IMR-90 (cell line): Measurements from ENCODE around the gene PDLIM5. TPM values are rescaled to one million over a fixed set of nuclear protein-coding genes. Genes with fewer than 3 reads are reported as not detected.

Experiments
- ATAC-seq: fragments of 200-7000 bp; cut with Tn5 transposase; 2 replicates; pipeline ENCODE4 v1.9.1; 2020; ENCODE audit warnings: low read depth, mild to moderate bottlenecking, moderate library complexity
- BruUV-seq: library from RNA; stranded (reverse); fragments of 400-500 nt; replicated peaks from 2 replicates; lab custom pipeline; 2021; lab: Mats Ljungman, UMichigan
- CTCF ChIA-PET: fragments of 300-600 bp; formaldehyde crosslinking; extraction: SDS; loops from one replicate; lab custom pipeline; 2021; ENCODE audit warnings: antibody characterized with exemption; lab: Yijun Ruan, JAX
- POLR2A ChIA-PET: fragments of 300-600 bp; sonication (Branson Sonifier 250); formaldehyde crosslinking; loops from one replicate; lab custom pipeline; 2022; ENCODE audit warnings: antibody characterized with exemption; ENCODE audit not compliant: unreplicated experiment; lab: Charles Lee
- DNase-seq: peaks from one replicate; pipeline ENCODE4 v3.0.0; 2013
- H2AFZ ChIP-seq: replicated peaks from 2 replicates; pipeline ENCODE3; 2013; ENCODE audit warnings: low read length, mild to moderate bottlenecking; ENCODE audit not compliant: poor library complexity
- H2AK5ac ChIP-seq: 2 replicates; pipeline ENCODE4 v1.6.1; 2013; ENCODE audit warnings: low read depth, low read length, inconsistent platforms
- H2AK9ac ChIP-seq: replicated peaks from 2 replicates; pipeline ENCODE3; 2013; ENCODE audit warnings: mild to moderate bottlenecking, low read depth, low read length, moderate library complexity; ENCODE audit not compliant: poor library complexity
- H2BK120ac ChIP-seq: 2 replicates; pipeline ENCODE4 v1.6.1; 2013; ENCODE audit warnings: low read depth, low read length, inconsistent platforms
- H2BK15ac ChIP-seq: 3 replicates; pipeline ENCODE4 v1.6.1; 2013; ENCODE audit warnings: low read depth, low read length, inconsistent platforms
- H2BK20ac ChIP-seq: 2 replicates; pipeline ENCODE4 v1.6.1; 2013; ENCODE audit warnings: low read depth, mild to moderate bottlenecking, inconsistent platforms, low read length, moderate library complexity
- H2BK5ac ChIP-seq: 2 replicates; pipeline ENCODE4 v1.6.1; 2013; ENCODE audit warnings: mild to moderate bottlenecking, low read depth, low read length, inconsistent platforms; ENCODE audit not compliant: poor library complexity, severe bottlenecking
- H3K14ac ChIP-seq: replicated peaks from 2 replicates; pipeline ENCODE4 v1.6.1; 2013; ENCODE audit warnings: low read depth, low read length, inconsistent platforms
- H3K18ac ChIP-seq: 2 replicates; pipeline ENCODE4 v1.6.1; 2013; ENCODE audit warnings: low read depth, low read length, control low read depth
- H3K23ac ChIP-seq: 2 replicates; pipeline ENCODE4 v1.6.1; 2013; ENCODE audit warnings: low read depth, low read length, inconsistent platforms
- H3K27ac ChIP-seq: 2 replicates; pipeline ENCODE4 v1.5.1; 2013; ENCODE audit warnings: mild to moderate bottlenecking, control low read depth, low read length; ENCODE audit not compliant: insufficient read depth
- H3K27me3 ChIP-seq: 2 replicates; pipeline ENCODE4 v1.6.1; 2013; ENCODE audit warnings: low read length; ENCODE audit not compliant: control insufficient read depth, insufficient read depth
- H3K36me3 ChIP-seq: 2 replicates; pipeline ENCODE4 v1.6.1; 2013; ENCODE audit warnings: low read length, mixed read lengths; ENCODE audit not compliant: control insufficient read depth, insufficient read depth
- H3K4ac ChIP-seq: 2 replicates; pipeline ENCODE4 v1.6.1; 2013; ENCODE audit warnings: low read depth, low read length, inconsistent platforms
- H3K4me1 ChIP-seq: 2 replicates; pipeline ENCODE4 v1.6.1; 2013; ENCODE audit warnings: low read length, mixed read lengths; ENCODE audit not compliant: control insufficient read depth, insufficient read depth
- H3K4me2 ChIP-seq: 2 replicates; pipeline ENCODE4 v1.6.1; 2013; ENCODE audit warnings: low read depth, mild to moderate bottlenecking, control low read depth, low read length, moderate library complexity
- H3K4me3 ChIP-seq: 2 replicates; pipeline ENCODE4 v1.5.1; 2013; ENCODE audit warnings: low read depth, mild to moderate bottlenecking, control low read depth, low read length, moderate library complexity; ENCODE audit not compliant: insufficient read depth
- H3K56ac ChIP-seq: 2 replicates; pipeline ENCODE4 v1.6.1; 2013; ENCODE audit warnings: low read length, inconsistent platforms; ENCODE audit not compliant: insufficient read depth; ENCODE audit errors: extremely low read depth
- H3K79me1 ChIP-seq, 2 experiments: 2 replicates each; pipeline ENCODE4 v1.6.1; 2013; ENCODE audit warnings: low read length in 2 of 2, inconsistent platforms in 1 of 2, low read depth in 1 of 2
- H3K9ac ChIP-seq: 2 replicates; pipeline ENCODE4 v1.6.1; 2013; ENCODE audit warnings: low read depth, low read length, control low read depth
- H3K9me1 ChIP-seq: 2 replicates; pipeline ENCODE4 v1.6.1; 2013; ENCODE audit warnings: low read length, inconsistent platforms; ENCODE audit not compliant: insufficient read depth
- H3K9me3 ChIP-seq: 2 replicates; pipeline ENCODE4 v1.6.1; 2013; ENCODE audit warnings: low read length; ENCODE audit not compliant: control insufficient read depth, insufficient read depth
- H4K20me1 ChIP-seq: 2 replicates; pipeline ENCODE4 v1.6.1; 2013; ENCODE audit warnings: low read length, inconsistent platforms; ENCODE audit not compliant: insufficient read depth
- H4K5ac ChIP-seq: 2 replicates; pipeline ENCODE4 v1.6.1; 2013; ENCODE audit warnings: mild to moderate bottlenecking, low read depth, low read length, control low read depth
- H4K8ac ChIP-seq, 2 experiments: 2 replicates each; pipeline ENCODE4 v1.6.1; 2013; ENCODE audit warnings: low read depth in 2 of 2, low read length in 2 of 2, control low read depth in 1 of 2, inconsistent platforms in 1 of 2
- H4K91ac ChIP-seq: 2 replicates; pipeline ENCODE4 v1.6.1; 2013; ENCODE audit warnings: low read depth, low read length, inconsistent platforms; ENCODE audit not compliant: insufficient read depth
- BHLHE40 ChIP-seq: fragments of 150-350 bp; IDR thresholded peaks from 2 replicates; pipeline ENCODE4 v1.6.1; 2016; ENCODE audit warnings: mild to moderate bottlenecking, low read depth, low read length
- CEBPB ChIP-seq: IDR thresholded peaks from 2 replicates; pipeline ENCODE4 v1.6.1; 2012; ENCODE audit warnings: low read depth, low read length, improper control_type of control experiment
- CHD1 ChIP-seq: IDR thresholded peaks from 2 replicates; pipeline ENCODE4 v1.6.1; 2012; ENCODE audit warnings: low read depth, low read length, improper control_type of control experiment
- CTCF ChIP-seq: conservative IDR thresholded peaks from 2 replicates; pipeline ENCODE4 v1.5.1; 2012; ENCODE audit warnings: mild to moderate bottlenecking, low read depth, low read length, improper control_type of control experiment
- ELK1 ChIP-seq: fragments of 150-350 bp; IDR thresholded peaks from 2 replicates; pipeline ENCODE4 v1.6.1; 2016; ENCODE audit warnings: low read depth, mild to moderate bottlenecking, low read length, moderate library complexity, borderline replicate concordance
- FOS ChIP-seq: fragments of 150-350 bp; IDR thresholded peaks from 2 replicates; pipeline ENCODE4 v1.6.1; 2016; ENCODE audit warnings: low read depth, low read length
- MAFK ChIP-seq: IDR thresholded peaks from 2 replicates; pipeline ENCODE4 v1.6.1; 2012; ENCODE audit warnings: low read depth, low read length, improper control_type of control experiment
- MAZ ChIP-seq: IDR thresholded peaks from 2 replicates; pipeline ENCODE4 v1.6.1; 2012; ENCODE audit warnings: low read depth, mild to moderate bottlenecking, low read length, improper control_type of control experiment, moderate library complexity, borderline replicate concordance
- MXI1 ChIP-seq: IDR thresholded peaks from 2 replicates; pipeline ENCODE4 v1.6.1; 2012; ENCODE audit warnings: low read depth, mild to moderate bottlenecking, low read length, moderate library complexity, borderline replicate concordance
- NFE2L2 ChIP-seq: fragments of 150-350 bp; IDR thresholded peaks from 2 replicates; pipeline ENCODE4 v1.6.1; 2016; ENCODE audit warnings: low read depth, mild to moderate bottlenecking, low read length
- POLR2A ChIP-seq: IDR thresholded peaks from 2 replicates; pipeline ENCODE4 v1.6.1; 2012; ENCODE audit warnings: mild to moderate bottlenecking, low read depth, low read length
- RAD21 ChIP-seq: IDR thresholded peaks from 2 replicates; pipeline ENCODE4 v1.6.1; 2012; ENCODE audit warnings: low read length, improper control_type of control experiment
- RCOR1 ChIP-seq: IDR thresholded peaks from 2 replicates; pipeline ENCODE4 v1.6.1; 2012; ENCODE audit warnings: mild to moderate bottlenecking, low read length, improper control_type of control experiment; ENCODE audit not compliant: insufficient replicate concordance
- RFX5 ChIP-seq: IDR thresholded peaks from 2 replicates; pipeline ENCODE4 v1.8.0; 2012; ENCODE audit warnings: low read depth, mild to moderate bottlenecking, low read length, moderate library complexity
- SMC3 ChIP-seq: fragments of 150-350 bp; IDR thresholded peaks from 2 replicates; pipeline ENCODE4 v1.6.1; 2016; ENCODE audit warnings: low read depth, mild to moderate bottlenecking, antibody characterized with exemption, low read length, moderate library complexity
- USF2 ChIP-seq: fragments of 150-350 bp; IDR thresholded peaks from 2 replicates; pipeline ENCODE4 v1.6.1; 2017; ENCODE audit warnings: mild to moderate bottlenecking, antibody characterized with exemption, low read length, low read depth
- WGBS, 2 experiments: methylation state at CpG; one replicate each; pipeline versions ENCODE4 v1.1.5 to v1.1.7; 2013; ENCODE audit warnings: missing lambda C conversion rate in 2 of 2; ENCODE audit not compliant: insufficient read length in 1 of 2; ENCODE audit errors: extremely low coverage in 2 of 2; 5-methylcytosine and 5-hydroxymethylcytosine counted together
- dilution Hi-C: fragments of 300-500 bp; cut with HindIII; formaldehyde crosslinking; loops from one replicate; pipeline ENCODE4 v1.14.3; 2018; ENCODE audit warnings: low sequenced_read_pairs; ENCODE audit not compliant: unreplicated experiment
- in situ Hi-C: fragments of 300-500 bp; cut with MboI; formaldehyde crosslinking; loops from 3 replicates; pipeline ENCODE4 v1.14.3; 2019; ENCODE audit warnings: low sequenced_read_pairs, inconsistent platforms, mixed read lengths
- intact Hi-C: fragments of 100-400 bp; cut with micrococcal nuclease; formaldehyde crosslinking; loops from 2 replicates; pipeline ENCODE4 v1.10.0; 2022
- polyA plus RNA-seq, 3 experiments: library from polyadenylated mRNA; depleted of rRNA; stranded (reverse); fragments of >200 nt; gene quantifications; 2 replicates each; pipeline ENCODE4 v1.2.3, GENCODE V29; 2012; ENCODE audit warnings: low replicate concordance in 1 of 3
- total RNA-seq: library from RNA; depleted of rRNA; stranded (reverse); fragments of >200 nt; gene quantifications from 2 replicates; pipeline ENCODE4 v1.2.3, GENCODE V29; 2012

Gene PDLIM5
- total and polyA plus RNA-seq, 2 of the 4 experiments (the other 2 are of a cell fraction): 96.5 to 188 TPM

GRCh38 chr4:94545296-94545695 is 93.6 kb downstream of the PDLIM5 start:
- no CpG with 5 or more reads among the region's 2 CpGs for WGBS, 2 experiments
- no TSS peak for BruUV-seq
- intact Hi-C loops (no loop called here), in situ Hi-C loops (no loop called here), dilution Hi-C loops (no loop called here)
- Histone ChIP-seq H2BK5ac (peak overlapping the region; percentile 75), H3K18ac (peak overlapping the region; percentile 89; the same call in 1 of the 2 replicates), H4K8ac (peak overlapping the region in 1 of 2 experiments; percentile 20; a peak in 1 of 4 replicates), H3K27ac (0 out of 2 replicates have a peak overlapping the region, but pooled peaks have one; percentile 38), H3K14ac (no peak overlapping the region; the same call in 1 of the 2 replicates), H4K91ac (no peak overlapping the region), H2AK5ac (no peak overlapping the region), H3K9ac (peak overlapping the region; percentile 33; the same call in 1 of the 2 replicates), H4K5ac (peak overlapping the region; percentile 69; the same call in 1 of the 2 replicates), H2AK9ac (no peak overlapping the region), H2BK120ac (peak overlapping the region; percentile 36; the same call in 1 of the 2 replicates), H3K9me1 (peaks cover 5% of the 10 kb centered on the region; the same call in 1 of the 2 replicates), H3K56ac (no peak overlapping the region), H2BK20ac (no peak overlapping the region), H3K4me1 (peaks cover 3% of the 10 kb centered on the region), H3K4me2 (peak overlapping the region; percentile 70; the same call in 1 of the 2 replicates), H2AFZ (no peak overlapping the region), H2BK15ac (no peak overlapping the region), H3K23ac (peak overlapping the region; percentile 39; the same call in 1 of the 2 replicates), H3K4ac (no peak overlapping the region), H4K20me1 (no peaks in the 10 kb centered on the region), H3K27me3 (no peaks in the 10 kb centered on the region), H3K79me1 (peaks cover 37 to 57% of the 10 kb centered on the region in 2 experiments), H3K4me3 (no peak overlapping the region), H3K36me3 (no peaks in the 10 kb centered on the region; the same call in 1 of the 2 replicates), H3K9me3 (no peaks in the 10 kb centered on the region)
- CTCF ChIA-PET: no interaction called here
- TF ChIP-seq FOS (no peak), NFE2L2 (no peak), ELK1 (no peak), RCOR1 (no peak), CTCF (no peak), CHD1 (no peak), RAD21 (no peak), USF2 (no peak), MAZ (no peak), MAFK (no peak), RFX5 (no peak), BHLHE40 (no peak), SMC3 (no peak), MXI1 (no peak), POLR2A (no peak), CEBPB (no peak)
- peak; percentile 54 for ATAC-seq
- DNase-seq: peak; percentile 63
- POLR2A ChIA-PET: no interaction called here
